Type B pancreatic cell (in vitro differentiated cells): ENCODE data around the gene CFAP107. TPM values are rescaled to one million over a fixed set of nuclear protein-coding genes. Genes with fewer than 3 reads are reported as not detected.

Experiments
- DNase-seq: peaks from one replicate; pipeline ENCODE4 v3.0.0; 2021; ENCODE audit warnings: mixed read lengths; ENCODE audit not compliant: unreplicated experiment; ENCODE audit errors: extremely low spot score
- H3K27ac Mint-ChIP-seq: 2 replicates; pipeline ENCODE4 v1.8.0; 2021; ENCODE audit warnings: mild to moderate bottlenecking, mixed read lengths
- H3K27me3 Mint-ChIP-seq: 2 replicates; pipeline ENCODE4 v1.8.0; 2021; ENCODE audit warnings: mixed read lengths
- H3K36me3 Mint-ChIP-seq: 2 replicates; pipeline ENCODE4 v1.8.0; 2021; ENCODE audit warnings: mixed read lengths
- H3K4me1 Mint-ChIP-seq: one replicate; pipeline ENCODE4 v1.8.0; 2021; ENCODE audit warnings: mixed read lengths; ENCODE audit not compliant: unreplicated experiment
- H3K4me3 Mint-ChIP-seq: 2 replicates; pipeline ENCODE4 v1.8.0; 2021; ENCODE audit warnings: mild to moderate bottlenecking, mixed read lengths
- H3K9me3 Mint-ChIP-seq: 2 replicates; pipeline ENCODE4 v1.8.0; 2021; ENCODE audit warnings: mixed read lengths
- total RNA-seq: library from RNA; stranded (reverse); gene quantifications from 2 replicates; pipeline ENCODE4 v1.2.1, GENCODE V29; 2021; ENCODE audit warnings: low replicate concordance
- TF ChIP-seq, protein P1 (sequence below): fragments of 200-600 bp; sonication (generic); conservative IDR thresholded peaks from 2 replicates; pipeline ENCODE4 v1.5.0; 2021; ENCODE audit warnings: antibody characterized with exemption, mild to moderate bottlenecking

CFAP107 gene
- total RNA-seq, 1 donor from 2014 or later = 2.7 TPM

DNA sequence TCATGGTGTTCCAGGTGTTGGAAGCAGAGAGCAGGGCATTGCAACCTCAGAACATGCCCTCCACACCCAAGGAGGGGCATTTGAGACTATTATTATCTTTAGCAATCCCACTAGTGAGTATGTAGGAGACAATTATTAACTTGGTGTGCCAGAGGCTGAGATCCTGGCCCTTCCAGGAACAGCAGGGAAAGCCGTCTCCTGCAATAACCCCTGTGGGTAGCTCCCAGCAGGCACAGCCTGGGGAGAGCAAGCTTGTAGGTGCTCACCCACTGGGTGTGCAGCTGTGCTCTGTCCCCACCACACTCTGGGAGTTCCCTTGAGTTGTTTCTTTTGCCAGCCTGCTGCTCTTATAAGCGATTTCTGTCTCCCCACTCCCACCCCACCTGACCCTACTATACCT is 10.3 kb downstream of the CFAP107 start:
- DNase-seq = no peak

DNA sequence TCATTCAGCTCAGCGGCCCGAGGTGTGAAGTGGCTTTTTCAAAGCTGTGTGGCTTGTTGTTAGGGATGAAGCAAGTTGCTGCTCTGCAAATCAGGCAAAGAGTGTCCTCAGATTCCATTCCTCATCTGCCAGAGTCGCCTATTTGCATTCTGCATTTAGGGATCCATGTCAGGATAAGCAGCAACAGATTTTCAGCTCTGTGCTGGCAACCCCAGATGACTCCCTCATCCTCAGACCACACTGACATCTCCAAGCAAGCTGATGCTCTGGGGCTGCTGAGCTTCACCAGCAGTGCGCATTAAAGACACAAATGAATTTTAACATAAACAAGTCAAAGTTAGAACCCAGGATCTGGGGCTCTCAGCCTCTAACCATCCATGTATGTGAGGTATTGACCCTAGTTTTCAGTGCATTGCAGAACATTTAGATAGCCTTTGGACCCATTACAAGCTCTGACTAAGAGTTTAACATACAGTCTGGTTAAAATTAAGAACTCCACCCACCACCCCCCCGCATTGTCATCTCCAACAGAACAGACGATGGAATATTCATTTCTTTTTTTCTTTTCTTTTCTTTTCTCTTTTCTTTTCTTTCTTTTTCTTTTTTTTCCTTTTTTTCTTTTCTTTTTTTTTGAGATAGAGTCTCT is 10.9 kb downstream of the CFAP107 start:
- Mint-ChIP-seq H3K27me3 (peaks cover 25% of the 10 kb centered on the region), H3K9me3 (peaks cover 4% of the 10 kb centered on the region), H3K4me1 (no peaks in the 10 kb centered on the region), H3K36me3 (no peaks in the 10 kb centered on the region), H3K4me3 (no peak overlapping the region), H3K27ac (no peak overlapping the region)
- TF ChIP-seq, protein P1, sequence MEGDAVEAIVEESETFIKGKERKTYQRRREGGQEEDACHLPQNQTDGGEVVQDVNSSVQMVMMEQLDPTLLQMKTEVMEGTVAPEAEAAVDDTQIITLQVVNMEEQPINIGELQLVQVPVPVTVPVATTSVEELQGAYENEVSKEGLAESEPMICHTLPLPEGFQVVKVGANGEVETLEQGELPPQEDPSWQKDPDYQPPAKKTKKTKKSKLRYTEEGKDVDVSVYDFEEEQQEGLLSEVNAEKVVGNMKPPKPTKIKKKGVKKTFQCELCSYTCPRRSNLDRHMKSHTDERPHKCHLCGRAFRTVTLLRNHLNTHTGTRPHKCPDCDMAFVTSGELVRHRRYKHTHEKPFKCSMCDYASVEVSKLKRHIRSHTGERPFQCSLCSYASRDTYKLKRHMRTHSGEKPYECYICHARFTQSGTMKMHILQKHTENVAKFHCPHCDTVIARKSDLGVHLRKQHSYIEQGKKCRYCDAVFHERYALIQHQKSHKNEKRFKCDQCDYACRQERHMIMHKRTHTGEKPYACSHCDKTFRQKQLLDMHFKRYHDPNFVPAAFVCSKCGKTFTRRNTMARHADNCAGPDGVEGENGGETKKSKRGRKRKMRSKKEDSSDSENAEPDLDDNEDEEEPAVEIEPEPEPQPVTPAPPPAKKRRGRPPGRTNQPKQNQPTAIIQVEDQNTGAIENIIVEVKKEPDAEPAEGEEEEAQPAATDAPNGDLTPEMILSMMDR = no peak
- DNase-seq = no peak

More for the DNA sequence above, 10.3 kb downstream of the CFAP107 start:
- Mint-ChIP-seq H3K27ac (no peak overlapping the region), H3K9me3 (peaks cover 4% of the 10 kb centered on the region), H3K4me1 (no peaks in the 10 kb centered on the region), H3K4me3 (no peak overlapping the region), H3K36me3 (no peaks in the 10 kb centered on the region), H3K27me3 (peaks cover 25% of the 10 kb centered on the region)
- TF ChIP-seq, protein P1 = no peak

DNA sequence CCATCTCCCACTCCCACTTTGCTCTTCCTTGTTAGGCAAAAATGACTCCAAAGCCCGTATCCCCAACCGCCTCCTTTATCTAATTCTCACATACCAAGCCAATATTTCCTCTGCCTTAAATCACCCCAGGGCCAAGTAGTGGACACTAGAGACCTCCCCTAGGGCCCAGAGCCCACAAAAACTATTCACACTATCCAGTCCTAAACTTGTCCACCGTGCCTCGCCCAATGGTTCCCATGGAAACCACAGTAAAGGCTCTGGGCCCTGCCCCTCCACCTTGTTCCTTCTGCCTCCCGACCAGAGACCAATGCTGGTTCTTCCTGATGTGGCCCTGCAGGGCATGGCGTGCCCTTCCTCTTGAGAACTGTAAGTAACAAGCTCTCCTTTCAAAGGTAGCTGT is 11.8 kb downstream of the CFAP107 start:
- H3K27ac Mint-ChIP-seq = no peak overlapping the region
- H3K4me3 Mint-ChIP-seq = no peak overlapping the region
- H3K9me3 Mint-ChIP-seq = peaks cover 4% of the 10 kb centered on the region
- no peaks in the 10 kb centered on the region for H3K4me1 Mint-ChIP-seq
- TF ChIP-seq, protein P1 = no peak
- H3K36me3 Mint-ChIP-seq = no peaks in the 10 kb centered on the region
- no peak for DNase-seq
- peaks cover 25% of the 10 kb centered on the region for H3K27me3 Mint-ChIP-seq

DNA sequence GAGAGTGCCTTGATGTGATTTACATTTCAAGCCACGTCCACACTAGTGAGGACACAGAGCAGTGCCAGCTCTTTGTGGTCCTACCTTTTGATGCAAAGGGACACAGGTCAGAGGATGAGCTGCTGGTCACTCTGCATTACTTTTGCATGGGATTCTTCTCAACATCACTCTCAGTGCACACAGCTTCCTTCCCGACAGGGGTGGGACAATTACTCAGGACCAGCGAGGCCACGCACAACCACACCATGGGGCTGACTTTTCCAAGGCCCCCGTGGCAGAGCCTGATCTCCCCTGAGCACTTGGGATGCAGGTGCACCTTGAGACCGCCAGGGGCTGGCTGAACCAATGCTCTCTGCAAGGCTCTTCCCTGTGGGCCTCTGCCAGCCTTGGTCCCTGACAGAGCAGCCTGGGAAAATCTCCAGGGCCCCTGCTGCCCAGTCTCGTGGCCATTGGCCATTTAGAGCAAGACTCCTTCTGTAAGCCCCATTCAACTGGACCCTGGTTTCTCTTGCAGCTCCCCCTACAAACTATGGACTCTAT is 14.3 kb downstream of the CFAP107 start:
- H3K27me3 Mint-ChIP-seq = peaks cover 17% of the 10 kb centered on the region

DNA sequence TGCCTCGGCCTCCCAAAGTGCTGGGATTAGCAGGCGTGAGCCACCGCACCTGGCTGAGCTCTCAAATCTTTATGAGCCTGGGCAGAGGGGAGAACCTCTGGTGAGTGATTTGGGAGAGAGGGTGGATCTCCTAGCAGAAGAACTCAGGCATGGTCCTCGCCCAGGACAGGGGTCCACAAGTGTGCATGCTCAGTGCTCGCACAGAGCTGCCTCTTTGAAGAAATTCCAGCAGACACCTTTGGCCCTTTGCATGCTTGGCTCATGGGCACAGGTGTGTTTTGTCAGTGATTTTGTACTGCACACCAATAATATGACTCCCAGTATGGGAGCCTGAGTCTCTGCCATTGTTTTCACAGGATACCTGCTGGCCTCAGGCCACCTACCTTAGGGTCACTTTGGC is 15.8 kb downstream of the CFAP107 start:
- no peaks in the 10 kb centered on the region for H3K4me1 Mint-ChIP-seq
- H3K9me3 Mint-ChIP-seq = peaks cover 4% of the 10 kb centered on the region
- H3K36me3 Mint-ChIP-seq = no peaks in the 10 kb centered on the region
- no peak overlapping the region for H3K27ac Mint-ChIP-seq
- DNase-seq = no peak
- H3K4me3 Mint-ChIP-seq = no peak overlapping the region
- TF ChIP-seq, protein P1 = no peak
- H3K27me3 Mint-ChIP-seq = peaks cover 20% of the 10 kb centered on the region

More for the DNA sequence above, 14.3 kb downstream of the CFAP107 start:
- no peaks in the 10 kb centered on the region for H3K36me3 Mint-ChIP-seq
- H3K9me3 Mint-ChIP-seq = peaks cover 4% of the 10 kb centered on the region
- no peak overlapping the region for H3K27ac Mint-ChIP-seq
- no peaks in the 10 kb centered on the region for H3K4me1 Mint-ChIP-seq
- no peak for DNase-seq
- no peak overlapping the region for H3K4me3 Mint-ChIP-seq
- TF ChIP-seq, protein P1 = peak; percentile 38
